HG03139 (cell line): ENCODE data around the gene NRG2.

Experiments
- ATAC-seq: cut with Tn5 transposase; IDR thresholded peaks from one replicate; pipeline ENCODE4 v1.9.1; 2021; ENCODE audit not compliant: unreplicated experiment

NRG2 gene

DNA sequence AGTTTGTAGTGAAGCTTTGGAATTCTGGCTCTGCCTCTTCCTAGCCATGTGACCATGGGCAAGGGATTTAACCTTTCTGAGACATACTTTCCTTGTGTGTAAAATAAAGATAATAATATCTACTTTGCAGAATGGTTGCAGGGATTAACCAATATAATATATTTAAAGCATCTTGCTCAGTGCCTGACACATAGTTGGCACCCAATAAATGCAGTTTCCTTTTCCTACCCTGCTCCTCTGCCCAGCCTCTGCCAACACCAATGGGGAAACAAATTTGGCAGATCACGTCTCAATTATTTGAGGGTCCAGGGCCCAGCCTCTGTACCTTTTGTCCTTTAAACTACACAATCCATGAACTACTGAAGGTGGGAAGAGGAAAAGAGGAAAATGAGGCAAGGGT, 91.1 kb downstream of the NRG2 start:
- no peak for ATAC-seq

DNA sequence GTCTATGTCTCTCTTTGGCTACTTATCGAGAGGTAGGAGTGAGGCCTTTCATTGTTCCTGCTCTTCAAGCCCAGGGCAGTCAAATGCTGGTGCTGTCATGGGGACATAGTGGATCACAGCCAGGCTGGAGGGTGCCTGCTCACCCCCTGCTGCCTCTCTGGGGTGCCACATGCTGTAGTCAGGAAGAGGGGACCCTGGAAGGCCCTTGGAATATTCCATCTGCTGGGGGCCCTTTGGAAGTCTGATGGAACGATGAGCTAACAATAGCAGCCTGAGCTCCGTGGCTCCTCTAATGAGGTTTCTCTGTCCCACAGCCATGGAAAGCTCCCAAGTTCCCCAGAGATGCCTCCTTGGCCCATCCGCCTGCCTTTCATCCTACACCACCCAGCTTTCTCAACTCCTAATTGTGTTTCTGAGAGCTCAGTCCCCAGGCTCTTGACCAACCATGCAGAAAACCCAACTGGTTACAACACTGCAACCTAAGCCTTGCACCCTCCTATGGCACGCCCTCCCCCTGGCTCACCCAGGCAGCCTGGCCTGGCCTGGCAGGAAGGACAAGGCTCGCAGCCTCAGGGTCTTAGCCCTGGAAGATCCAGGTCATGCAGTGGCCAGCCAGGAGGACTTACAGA, 91.7 kb downstream of the NRG2 start:
- no peak for ATAC-seq

DNA sequence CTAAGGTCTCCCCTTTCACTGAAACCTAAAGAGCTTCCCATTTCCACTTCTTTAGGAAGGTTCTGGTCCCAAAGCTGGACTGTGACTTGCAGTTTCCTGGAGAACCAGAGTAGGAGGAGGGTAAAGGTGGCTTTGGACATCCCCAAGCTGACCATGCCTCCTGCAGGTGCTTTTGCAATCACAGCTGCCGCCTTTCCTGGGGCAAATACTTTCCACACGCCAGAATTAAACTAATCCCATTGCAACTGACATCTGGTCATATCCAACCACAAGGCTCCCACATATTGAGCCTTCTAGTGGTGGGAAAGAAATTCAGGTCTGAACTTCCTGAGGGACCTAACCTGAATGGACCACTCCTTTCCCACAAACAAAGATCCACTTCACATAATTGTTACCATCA, 92.7 kb downstream of the NRG2 start:
- no peak for ATAC-seq

DNA sequence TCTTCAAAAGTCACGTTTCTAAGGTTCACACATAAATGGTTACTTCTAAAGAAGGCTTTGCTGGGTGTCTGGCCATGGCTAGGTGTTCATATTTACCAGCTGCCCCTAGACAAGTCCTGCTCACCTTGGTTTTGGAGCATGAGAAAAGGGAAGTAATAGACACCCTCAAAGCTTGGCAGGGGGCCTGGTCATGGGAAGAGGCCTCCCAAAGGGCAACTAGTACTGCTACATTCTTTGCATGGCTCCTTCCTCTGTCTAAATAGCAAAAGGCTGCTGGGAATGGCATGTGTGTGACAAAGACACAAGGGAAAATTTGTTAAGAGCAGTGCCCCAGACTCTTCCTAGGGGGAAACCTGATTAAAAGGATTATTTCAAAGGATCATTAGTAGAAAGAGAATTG, 93.4 kb downstream of the NRG2 start:
- no peak for ATAC-seq

DNA sequence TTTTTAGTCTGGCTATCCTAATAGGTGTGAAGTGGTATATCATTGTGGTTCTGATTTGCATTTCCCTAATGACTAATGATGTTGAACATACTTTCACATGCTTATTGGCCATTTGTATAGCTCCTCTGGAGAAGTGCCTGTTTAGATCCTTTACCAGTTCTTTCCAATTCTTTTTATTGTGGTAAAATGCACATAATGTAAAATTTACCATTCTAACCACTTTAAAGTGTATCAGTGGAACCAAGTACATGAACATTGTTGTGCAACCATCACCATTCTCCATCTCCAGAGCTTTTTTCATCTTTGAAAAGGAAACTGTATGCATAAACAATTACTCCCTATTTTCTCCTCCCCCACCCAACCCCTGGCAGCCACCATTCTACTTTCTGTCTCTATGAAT, 95.4 kb downstream of the NRG2 start:
- ATAC-seq, result no peak

DNA sequence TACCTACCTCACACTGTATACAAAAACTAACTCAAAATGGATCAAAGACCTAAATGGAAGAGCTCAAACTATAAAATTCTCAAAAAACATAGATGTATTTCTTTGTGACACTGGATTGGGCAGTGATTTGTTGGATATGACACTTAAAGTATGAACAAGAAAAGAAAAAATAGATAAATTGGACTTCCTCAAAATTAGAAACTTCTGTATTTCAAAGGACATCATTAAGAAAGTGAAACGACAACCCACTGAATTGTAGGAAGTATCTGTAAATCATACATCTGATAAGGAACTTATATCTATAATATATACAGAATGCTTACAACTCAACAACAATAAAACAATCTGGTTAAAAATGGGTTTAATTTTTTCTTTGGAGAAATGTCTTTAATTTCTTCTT, 96.7 kb downstream of the NRG2 start:
- ATAC-seq, result no peak

DNA sequence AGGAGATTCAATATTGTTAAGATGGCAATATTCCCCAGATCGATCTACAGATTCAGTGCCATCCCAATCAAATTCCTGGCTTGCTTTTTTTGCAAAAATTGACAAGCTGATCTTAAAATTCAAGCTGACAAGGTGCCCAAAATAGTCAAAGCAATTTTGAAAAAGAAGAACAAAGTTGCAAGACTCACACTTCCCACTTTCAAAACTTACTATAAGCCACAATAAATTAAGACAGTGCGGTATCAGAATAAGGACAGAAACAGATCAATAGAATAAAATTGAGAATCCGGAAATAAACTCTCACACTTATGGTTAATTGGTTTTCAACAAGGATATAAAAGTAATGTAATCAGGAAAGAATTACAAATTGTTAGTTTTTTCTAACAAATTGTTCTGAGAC, 97.1 kb downstream of the NRG2 start:
- no peak for ATAC-seq

DNA sequence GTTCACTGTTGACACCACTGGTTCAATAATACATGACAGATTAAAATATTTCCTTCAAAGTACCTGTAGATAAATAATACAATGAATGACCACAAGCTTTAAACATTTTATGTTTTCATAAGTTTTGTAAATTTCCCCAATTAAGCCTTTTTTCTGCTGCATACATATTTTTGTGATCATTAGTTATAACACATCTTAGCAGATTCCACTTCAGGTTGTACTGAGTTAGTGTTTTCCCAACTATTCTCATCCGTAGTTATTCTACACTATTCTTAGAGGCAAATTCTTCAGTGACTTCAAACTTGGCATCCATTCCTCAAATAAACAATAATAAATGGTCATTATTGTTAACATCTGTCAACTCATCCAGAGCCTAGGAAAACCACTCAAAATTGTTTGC, 100.9 kb downstream of the NRG2 start:
- no peak for ATAC-seq

DNA sequence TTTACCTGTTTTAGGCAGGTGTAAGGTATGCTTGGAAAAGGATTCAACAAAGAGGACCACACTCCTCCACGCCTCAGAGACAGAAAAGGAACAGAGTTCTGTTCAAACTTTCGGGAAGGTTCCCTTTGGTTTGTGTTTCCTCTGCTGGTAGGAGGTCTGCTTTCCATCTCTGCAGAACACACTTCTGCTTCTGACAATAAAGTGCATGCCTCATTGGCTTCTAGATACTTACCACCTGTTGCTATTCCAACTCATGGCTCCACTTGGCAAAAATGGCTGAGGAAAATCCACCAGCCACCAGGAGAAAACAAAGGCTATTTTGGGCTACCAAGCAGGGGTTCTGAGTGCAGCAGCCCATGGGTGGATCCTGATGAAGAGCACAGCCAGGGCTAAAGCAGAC, 112.7 kb downstream of the NRG2 start:
- ATAC-seq, result no peak

DNA sequence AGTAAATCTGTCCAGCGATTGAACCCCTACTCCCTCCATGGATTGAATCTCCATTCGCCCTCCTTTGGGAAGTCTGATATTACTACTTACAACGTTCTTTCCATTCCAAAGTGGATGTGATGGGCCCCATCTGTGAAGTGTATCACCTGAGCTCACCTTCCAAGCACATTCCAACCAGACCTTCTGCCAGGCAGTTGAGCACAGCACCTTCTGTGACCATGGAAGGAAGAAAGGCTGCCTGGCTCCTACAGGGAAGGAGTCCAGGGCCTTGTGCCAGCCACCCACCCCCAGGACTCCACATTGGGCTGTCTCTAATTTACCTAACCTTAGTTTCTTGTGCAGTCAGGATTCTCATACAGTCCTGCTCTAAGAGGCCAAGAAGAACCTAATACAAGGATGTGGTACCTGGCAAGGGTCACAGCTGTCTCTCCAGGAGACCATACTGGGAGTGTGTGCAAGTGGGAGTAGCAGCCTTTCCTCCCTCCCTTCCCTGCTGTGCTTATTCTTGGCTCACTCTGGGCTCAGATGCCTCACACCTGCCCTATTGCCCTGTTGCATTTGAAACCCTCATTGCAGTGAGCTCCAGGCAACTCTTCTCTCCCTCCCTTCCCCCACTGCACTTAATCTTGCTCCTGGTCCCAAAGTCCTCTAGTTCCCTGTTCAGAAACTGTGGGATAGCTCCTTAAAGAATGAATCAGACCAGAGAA, 116.1 kb downstream of the NRG2 start:
- no peak for ATAC-seq

DNA sequence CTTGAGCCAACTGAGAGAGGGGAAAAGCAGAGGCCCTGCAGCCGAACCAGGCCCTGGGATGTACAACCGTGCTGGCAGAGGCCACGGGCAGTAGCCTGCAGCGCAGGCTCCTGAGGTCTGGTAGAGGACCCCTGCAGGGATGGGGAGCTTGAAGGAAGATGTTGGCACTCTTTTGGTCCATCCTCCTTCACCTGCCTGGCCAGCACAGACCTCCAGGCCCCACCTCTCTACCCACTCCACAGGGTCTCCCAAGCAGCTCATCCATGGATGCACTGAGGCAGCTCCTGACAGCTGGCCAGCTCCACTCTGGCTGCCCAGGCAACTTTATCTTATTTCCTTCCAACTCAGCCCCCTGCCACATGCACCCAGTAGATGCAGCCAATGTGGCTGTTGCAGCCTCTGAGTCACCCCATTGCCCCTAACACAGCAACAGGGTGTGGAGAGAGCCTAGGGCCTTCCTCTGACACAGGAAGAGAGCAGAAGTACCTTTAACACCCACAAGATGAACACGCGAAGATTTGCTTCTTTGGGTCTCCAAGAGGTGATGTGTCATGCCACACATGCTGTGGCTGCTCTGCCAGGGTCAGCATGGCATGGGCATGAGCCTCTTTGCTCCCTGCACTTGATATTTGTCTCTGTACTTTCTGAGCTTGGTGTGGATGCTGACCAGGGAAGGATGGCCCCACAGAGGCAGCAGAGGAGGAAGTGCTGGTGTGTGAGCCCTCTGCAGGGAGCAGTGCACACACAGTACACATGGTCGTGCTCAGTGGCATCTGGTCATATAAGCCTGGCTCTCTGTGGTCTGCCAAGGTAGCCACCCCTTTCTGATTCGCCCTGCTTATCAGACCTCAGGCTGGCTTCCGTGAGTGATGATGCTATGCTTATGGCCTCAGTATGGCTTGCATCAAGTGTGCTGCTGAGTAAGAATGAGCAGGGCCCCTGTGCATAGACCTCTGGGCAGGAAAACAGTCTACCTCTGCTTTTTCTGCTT, 117.2 kb downstream of the NRG2 start:
- ATAC-seq, result no peak

DNA sequence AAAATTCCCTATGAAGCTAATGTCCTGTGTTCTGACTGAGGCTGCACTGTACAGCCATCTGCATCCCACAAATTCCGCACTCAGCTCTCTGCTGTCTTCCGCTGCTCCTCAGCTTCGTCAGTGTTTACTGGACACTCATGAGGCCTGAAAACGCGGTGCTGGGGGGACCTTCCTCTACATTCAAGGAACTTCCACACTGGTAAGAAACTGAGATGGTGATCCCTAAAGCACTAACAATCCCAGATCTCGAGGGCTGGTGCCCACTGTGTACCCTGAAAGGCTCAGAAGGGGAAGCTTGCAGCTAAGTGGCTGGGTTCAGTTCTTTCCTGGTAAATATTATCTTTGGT, 117.9 kb downstream of the NRG2 start:
- ATAC-seq, result no peak

DNA sequence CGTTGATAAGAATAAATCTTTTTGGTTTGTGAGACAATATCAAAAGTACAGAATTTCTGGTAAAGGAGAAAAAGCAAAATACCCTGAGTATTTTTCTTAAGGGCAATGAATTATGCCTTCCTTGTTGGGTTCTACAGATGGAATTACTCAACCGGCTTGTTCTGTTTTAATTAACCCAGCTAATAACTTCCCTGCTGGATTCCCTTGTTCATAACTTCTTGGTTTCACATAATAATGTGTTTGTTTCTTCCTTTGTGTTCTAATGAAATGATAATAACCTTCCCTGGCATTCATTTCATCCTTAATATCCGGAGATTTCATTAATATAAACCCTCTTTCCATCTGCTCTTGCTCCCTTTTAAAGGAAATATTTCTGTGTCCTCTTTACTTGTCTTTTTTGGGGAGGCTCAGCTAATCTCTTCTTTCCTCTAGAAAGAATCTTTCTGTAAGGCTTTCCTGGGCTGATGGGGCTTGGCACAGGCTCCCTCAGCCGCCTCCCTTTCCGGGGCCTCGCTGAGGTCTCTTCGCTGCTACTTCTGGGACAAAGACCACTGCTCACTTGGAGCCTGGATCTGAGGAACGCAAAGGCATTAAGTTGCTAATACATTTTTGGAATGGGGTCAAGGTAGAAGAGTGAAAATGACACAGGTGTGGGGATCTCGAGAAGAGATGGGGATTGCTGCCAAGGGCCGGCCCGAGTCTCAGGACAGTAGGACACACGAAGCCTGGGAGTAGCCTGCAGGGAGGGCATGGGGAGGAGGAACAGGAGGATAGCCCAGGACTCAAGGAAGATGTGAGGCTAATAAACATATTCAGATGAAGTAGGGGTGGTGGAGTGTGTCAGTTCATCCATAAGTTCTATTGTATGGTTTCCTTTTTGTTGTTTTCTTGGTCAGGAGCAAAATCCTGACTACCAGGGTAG, 118.5 kb downstream of the NRG2 start:
- ATAC-seq, result no peak

DNA sequence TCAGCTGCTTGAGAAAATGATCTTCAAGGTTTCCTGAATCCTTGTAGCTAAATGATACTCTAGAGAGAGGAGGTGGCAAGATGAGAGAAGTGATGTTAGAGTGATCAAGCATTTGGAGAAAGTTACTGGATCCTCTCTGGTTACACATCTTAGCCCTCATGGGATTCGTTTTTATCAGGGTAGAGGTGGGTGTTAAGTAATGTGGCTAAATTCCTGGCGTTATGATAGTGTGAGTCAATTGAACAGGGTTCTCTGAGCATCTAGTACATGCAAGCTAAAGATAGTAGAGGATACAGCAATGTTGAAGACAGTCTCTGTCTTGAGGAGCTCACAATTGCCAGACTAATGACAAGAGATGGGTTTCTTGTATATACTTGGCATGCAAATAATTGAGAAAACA, 123.8 kb downstream of the NRG2 start:
- no peak for ATAC-seq

DNA sequence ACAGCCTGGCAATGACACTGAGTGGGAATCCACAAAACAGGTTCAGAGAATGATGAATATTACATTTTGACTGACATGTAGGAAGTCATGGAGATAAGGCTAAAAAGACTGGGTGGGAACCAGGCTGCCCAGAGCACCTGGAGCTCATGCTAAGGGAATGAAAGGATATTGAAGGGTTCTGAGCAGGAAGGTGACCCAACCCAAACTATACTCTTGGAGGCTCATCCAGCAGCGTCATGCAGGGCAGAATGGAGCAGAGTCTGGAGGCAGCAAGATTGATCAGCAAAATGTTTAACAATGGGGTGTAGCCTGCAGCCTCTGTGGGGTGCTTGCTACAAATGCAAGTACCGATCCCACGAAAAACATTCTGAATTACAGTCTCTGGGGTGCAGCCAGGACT, 127.3 kb downstream of the NRG2 start:
- ATAC-seq, result no peak

DNA sequence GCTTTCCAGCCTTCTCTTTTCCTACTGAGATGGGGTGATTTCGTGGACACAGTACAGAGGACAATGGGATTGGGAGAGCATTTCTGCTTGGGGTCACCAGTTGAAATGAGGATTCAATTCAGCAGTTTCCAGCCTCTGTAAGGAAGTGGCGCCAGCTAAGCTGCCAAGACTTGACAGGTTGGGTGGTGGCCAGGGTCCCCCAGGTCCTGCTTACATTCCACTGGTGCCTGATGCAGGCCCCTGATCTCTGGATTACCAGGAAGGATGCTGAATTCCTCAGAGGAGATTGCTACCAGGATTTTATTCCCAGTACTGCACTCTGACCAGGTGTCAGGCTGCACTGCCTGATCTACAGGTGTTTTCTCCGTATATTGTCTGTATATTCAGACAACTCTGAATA, 127.8 kb downstream of the NRG2 start:
- ATAC-seq, result no peak

DNA sequence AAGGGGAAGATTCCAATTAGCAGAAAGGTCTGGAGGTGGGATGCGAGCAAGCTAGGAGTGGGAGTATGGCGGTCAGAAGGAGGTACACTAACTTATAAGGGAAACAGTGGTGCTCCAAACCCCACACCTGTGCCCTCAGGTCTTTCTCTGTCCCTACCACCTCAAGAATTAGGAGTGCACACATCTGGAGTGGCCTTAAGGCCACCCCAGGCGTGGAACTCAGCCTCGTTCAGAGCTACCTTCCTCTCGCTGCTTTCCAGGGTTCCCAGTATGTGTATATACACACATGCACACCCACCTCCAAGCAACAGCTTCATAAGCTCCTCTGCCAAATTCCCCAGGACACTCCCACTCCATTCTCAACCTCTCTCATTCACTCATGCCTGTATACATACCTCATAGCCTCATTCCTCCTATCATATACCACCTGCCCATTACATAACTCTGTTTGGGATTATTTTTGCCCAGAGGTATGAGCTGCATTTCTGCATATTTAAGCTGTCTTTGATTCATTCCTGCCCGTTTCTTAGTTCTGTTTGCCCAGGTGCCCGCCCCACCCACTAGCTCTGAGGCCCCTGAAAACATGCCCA, 128.8 kb downstream of the NRG2 start:
- no peak for ATAC-seq

DNA sequence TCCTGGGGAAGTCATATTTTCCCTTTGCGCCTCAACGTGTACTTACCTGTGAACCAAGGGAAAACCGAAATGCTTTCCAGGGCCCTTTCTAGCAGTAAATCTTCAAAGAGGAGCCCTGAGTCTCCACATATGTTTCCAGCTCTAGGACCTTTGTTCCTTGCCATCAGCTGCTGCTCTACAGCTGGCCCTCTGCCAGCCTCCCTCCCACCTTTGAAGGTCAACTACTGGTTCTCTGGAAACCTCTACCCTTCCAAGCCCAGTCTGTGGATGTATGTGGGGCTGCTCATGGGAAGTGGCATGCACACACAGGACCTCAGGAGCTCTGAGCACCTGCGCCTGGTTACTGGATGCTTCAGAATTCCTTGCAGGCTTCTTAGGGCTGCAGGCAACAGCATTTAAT, 130.3 kb downstream of the NRG2 start:
- no peak for ATAC-seq

DNA sequence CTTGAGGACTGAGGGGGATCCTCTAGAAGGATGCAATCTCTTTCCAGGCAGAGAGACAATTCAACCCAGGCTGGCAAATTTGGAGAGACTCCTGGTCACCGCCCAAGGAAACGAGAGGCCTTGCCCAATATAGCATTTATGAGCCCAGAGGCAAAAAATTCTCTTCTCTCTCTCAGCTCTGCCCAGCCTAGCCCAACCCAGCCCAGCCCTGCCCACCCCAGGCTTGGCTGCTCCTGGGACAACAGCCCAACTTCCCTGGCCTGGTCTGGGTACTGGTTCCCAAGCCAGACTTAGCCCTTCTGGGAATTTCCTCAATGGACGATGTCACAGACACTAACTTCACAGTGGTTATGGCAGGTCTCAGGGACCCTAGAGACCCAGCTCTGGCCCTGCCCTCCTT, 130.9 kb downstream of the NRG2 start:
- no peak for ATAC-seq

DNA sequence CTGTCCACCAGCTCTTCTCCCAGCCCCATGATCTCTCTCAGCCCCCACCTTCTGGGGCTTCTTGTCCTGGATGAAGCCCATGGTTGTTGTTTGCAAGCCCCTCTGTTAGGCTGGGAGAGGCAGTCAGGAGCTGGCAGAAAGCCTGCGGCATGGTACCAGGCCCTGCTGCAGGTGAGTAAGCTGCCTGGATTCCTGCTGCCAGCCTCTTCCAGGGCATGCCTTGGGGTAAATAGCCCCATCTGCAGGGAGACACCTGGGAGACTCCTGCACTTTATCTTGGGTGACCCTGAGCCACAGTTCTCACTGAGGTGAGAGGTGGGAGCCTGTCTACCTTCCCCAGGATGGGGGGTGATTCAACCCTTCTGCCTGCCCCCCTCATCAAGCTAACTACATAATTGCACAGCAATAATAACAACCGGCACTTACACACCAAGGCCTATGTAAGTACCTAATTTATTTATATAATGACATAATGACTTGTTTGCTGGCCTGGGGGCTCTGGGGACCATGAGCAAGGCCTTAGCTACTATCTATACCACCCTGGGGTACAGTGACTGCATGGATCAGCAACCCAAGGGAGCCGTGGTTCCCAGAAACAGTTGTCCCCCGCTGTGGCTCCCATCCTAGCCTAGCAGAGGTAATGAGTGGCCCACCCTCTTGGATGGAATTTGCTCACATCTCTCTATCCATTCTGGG, 131.5 kb downstream of the NRG2 start:
- no peak for ATAC-seq
